ENCODE results near the gene ANKRD36. TPM values are rescaled to one million over a fixed set of nuclear protein-coding genes. Genes with fewer than 3 reads are reported as not detected.
"Not testable (repeated sequence)": the region's sequence is repeated elsewhere in the genome, so short reads cannot be mapped to it uniquely, and the experiment has no call there.

Gene ANKRD36
- 44.0 and 47.5 TPM in 2 replicates for total RNA-seq

DNA sequence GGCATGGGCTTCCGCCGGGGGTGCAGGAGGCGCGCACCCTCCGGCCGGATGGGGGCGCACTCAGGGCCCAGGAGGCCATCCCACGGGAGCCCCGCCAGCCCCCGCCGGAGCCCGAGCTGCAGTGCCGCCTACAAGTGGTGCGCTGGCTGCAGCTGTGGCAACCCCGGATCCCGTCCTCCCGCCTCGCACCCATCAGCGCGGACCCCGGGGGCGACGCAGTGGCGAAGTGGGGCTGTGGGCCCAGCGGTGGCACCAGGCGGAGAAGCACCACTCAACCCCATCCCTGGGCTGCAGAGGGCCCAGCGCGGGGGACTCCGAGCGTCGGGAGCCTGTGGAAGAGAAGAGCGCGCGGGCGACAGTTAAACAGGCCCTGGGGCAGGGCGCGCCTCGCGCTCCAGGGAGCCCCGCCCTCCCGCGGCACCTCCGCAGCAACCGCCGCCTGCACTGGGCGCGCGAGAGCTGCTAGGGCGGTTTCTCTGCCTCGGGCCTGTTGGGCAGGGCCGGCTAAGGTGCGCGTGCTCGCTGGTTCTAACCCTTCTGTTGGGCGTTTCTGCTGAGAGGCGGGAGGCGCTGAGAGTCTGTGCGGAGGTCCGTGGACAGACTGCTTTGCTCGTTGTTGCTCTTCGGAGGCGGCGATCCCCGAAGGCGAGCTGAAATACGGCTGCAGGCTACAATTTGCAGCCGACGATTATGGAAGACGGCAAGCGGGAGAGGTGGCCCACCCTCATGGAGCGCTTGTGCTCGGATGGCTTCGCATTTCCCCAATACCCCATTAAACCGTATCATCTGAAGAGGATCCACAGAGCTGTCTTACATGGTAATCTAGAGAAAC is at the start of gene ANKRD36:
Gene ANKRD36, plus strand, starts transcription at position 104 of the 832 bp plus-strand sequence. Its CDS starts 587 bp downstream, at position 691.
- intact Hi-C loops (cut with micrococcal nuclease), result loop anchor here (2.0 to 5.0 kb wide), 3 partner anchors 100 to 254 kb away; partner anchors contain the start of gene ANKRD39
- peak; percentile 82 for DNase-seq (ENCODE audit: low spot score)
- H3K36me3 Mint-ChIP-seq (ENCODE audit: low read depth); H3K9me3 Mint-ChIP-seq; H3K4me1 Mint-ChIP-seq (ENCODE audit: low read depth): not testable (repeated sequence)
- Mint-ChIP-seq H3K27ac (peak within 1 kb of the TSS; percentile 95), H3K4me3 (ENCODE audit: low read depth) (peak within 1 kb of the TSS; percentile 96), H3K27me3 (ENCODE audit: low read depth) (peaks cover 21% of the 10 kb centered on the region)

DNA sequence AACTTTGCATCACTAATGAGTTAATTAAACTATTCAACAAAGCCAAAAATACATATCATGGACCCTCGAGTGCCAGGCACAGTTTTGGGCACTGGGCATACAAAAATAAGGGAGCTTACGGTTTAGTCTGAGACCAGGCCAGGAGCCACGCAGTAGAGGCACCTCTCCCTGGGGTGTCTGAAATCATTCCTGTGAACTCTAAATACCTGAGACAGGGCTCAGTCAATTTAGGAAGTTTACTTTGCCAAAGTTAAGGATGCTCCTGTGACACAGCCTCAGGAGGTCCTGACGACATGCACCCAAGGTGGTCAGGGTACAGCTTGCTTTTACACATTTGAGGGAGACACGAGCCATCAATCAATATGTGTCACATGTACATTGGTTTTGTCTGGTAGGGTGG is 46.9 kb upstream of the ANKRD36 start:
- H3K27me3 Mint-ChIP-seq (ENCODE audit: low read depth), result peaks cover 25% of the 10 kb centered on the region
- intact Hi-C loops (cut with micrococcal nuclease); H3K36me3 Mint-ChIP-seq (ENCODE audit: low read depth); H3K9me3 Mint-ChIP-seq; H3K27ac Mint-ChIP-seq; H3K4me1 Mint-ChIP-seq (ENCODE audit: low read depth); DNase-seq (ENCODE audit: low spot score); H3K4me3 Mint-ChIP-seq (ENCODE audit: low read depth): not testable (repeated sequence)

DNA sequence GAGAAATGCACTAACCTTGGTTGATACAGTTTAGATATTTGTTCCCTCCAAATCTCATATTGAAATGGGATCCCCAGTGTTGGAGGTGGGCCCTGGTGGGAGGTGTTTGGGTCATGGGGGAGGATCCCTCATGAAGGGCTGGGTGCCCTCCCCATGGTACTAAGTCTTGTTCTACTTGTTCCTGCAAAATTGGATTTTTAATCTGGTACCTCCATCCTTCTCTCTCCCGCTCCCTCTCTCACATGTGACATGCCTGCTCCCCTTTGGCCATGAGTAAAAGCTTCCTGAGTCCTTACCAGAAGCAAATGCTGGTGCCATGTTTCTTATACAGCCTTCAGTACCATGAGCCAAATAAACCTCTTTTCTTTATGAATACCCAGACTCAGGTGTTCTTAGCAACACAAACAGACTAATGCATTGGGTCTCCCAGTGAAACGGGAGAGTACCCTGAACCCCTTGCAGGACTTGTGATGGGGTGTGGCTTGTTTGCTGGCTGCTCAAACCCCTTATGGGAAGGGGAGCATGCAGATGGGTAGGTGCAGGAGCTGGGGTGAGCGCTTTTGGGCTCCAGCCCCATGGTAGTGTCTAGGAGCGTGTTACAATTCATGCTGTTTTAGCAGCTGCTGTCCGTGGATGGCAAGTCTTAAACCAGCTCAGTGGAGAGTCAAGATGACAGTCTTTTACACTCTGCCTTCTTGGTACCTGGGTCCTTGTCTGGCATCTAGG is 45.5 kb upstream of the ANKRD36 start:
- no peaks in the 10 kb centered on the region for H3K9me3 Mint-ChIP-seq
- no peak for DNase-seq (ENCODE audit: low spot score)

DNA sequence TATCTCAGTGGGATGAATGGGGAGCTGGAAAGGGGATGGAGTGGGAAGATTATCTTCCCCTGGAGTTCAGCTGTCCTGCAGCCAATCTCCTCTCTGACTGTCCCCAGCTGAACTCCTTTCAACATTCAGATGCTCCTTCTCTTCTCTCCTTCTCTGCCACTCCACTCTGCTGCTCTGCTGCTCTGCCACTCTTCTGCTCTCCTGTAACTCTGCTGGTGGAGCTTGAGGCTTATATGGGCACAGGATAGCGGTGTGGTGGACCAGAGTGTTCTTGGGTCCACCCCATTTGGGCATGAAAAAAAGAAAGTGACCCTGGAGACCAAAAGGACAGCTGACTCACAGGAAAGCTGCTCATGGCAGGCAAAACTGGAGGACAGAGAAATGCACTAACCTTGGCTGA is 44.9 kb upstream of the ANKRD36 start:
- intact Hi-C loops (cut with micrococcal nuclease), result no loop called here
- no peaks in the 10 kb centered on the region for H3K4me1 Mint-ChIP-seq (ENCODE audit: low read depth)
- no peak for DNase-seq (ENCODE audit: low spot score)

More for the DNA sequence above, 45.5 kb upstream of the ANKRD36 start:
- Mint-ChIP-seq H3K27me3 (ENCODE audit: low read depth) (peaks cover 23% of the 10 kb centered on the region), H3K4me1 (ENCODE audit: low read depth) (no peaks in the 10 kb centered on the region), H3K27ac (no peak overlapping the region), H3K4me3 (ENCODE audit: low read depth) (no peak overlapping the region), H3K36me3 (ENCODE audit: low read depth) (no peaks in the 10 kb centered on the region)
- intact Hi-C loops (cut with micrococcal nuclease), result no loop called here

DNA sequence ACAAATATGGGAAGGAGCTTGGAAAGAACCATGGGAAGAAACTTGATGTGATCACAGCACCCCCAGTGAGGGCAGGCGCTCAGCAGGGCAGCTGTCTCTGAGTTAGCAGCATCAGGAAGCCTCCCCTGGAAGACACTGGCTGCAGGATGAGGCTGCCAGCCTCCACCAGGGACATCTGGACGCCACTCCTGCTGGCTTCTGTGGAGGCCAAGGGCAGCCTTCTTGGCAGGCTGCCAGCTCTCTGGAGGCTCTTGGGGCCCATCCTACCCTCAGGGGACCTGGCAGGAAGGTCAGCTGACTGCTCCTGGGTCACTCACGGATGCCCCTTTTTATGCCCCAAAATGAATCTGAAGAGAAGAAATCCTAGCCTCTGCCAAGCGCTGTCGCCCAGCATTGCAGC is 44.2 kb upstream of the ANKRD36 start:
- H3K4me1 Mint-ChIP-seq (ENCODE audit: low read depth); H3K36me3 Mint-ChIP-seq (ENCODE audit: low read depth); H3K4me3 Mint-ChIP-seq (ENCODE audit: low read depth); H3K27ac Mint-ChIP-seq; DNase-seq (ENCODE audit: low spot score); intact Hi-C loops (cut with micrococcal nuclease); H3K9me3 Mint-ChIP-seq: not testable (repeated sequence)
- peaks cover 17% of the 10 kb centered on the region for H3K27me3 Mint-ChIP-seq (ENCODE audit: low read depth)

More for the DNA sequence above, 44.9 kb upstream of the ANKRD36 start:
- H3K27ac Mint-ChIP-seq, result no peak overlapping the region
- no peaks in the 10 kb centered on the region for H3K9me3 Mint-ChIP-seq
- no peaks in the 10 kb centered on the region for H3K36me3 Mint-ChIP-seq (ENCODE audit: low read depth)
- no peak overlapping the region for H3K4me3 Mint-ChIP-seq (ENCODE audit: low read depth)
- peaks cover 17% of the 10 kb centered on the region for H3K27me3 Mint-ChIP-seq (ENCODE audit: low read depth)

DNA sequence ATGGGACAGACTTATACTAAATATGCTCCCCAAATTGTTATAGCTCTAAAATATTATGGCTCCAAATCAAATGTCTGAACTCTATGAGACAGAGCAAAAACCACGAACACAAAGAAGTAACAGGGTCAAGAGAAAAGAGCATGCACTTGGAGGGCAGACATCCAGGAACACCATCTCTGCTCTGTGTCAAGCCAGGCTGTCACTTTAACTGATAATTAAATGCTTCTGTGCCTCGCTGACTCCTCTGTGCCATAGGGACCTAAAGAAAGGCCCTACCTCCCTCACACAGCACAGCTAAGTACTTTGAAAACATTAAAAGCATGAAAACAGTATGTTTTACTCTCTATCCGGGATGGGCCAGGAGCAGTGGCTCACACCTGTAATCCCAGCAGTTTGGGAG is 42.0 kb upstream of the ANKRD36 start:
- DNase-seq (ENCODE audit: low spot score); H3K4me3 Mint-ChIP-seq (ENCODE audit: low read depth); intact Hi-C loops (cut with micrococcal nuclease); H3K9me3 Mint-ChIP-seq; H3K4me1 Mint-ChIP-seq (ENCODE audit: low read depth); H3K27ac Mint-ChIP-seq; H3K36me3 Mint-ChIP-seq (ENCODE audit: low read depth): not testable (repeated sequence)
- H3K27me3 Mint-ChIP-seq (ENCODE audit: low read depth), result peaks cover 12% of the 10 kb centered on the region

DNA sequence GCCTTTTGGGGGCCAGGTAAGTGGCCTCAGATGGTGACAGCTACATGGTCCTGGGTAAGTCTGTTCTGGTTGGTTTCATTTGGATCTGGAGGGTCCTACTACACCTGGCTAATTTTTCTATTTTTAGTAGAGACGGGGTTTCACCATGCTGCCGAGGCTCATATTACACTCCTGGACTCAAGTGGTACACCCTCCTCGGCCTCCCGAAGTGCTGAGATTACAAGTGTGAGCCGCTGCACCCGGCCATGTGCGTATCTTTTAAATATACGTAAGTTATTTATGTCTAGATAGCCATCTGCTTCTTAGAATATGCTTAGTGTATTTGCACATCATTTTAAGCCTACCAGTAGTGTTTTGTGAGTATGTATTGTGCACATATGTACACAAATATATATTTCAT is 35.7 kb upstream of the ANKRD36 start:
- H3K36me3 Mint-ChIP-seq (ENCODE audit: low read depth); H3K9me3 Mint-ChIP-seq; H3K27me3 Mint-ChIP-seq (ENCODE audit: low read depth); H3K4me3 Mint-ChIP-seq (ENCODE audit: low read depth); H3K4me1 Mint-ChIP-seq (ENCODE audit: low read depth); H3K27ac Mint-ChIP-seq; DNase-seq (ENCODE audit: low spot score); intact Hi-C loops (cut with micrococcal nuclease): not testable (repeated sequence)

DNA sequence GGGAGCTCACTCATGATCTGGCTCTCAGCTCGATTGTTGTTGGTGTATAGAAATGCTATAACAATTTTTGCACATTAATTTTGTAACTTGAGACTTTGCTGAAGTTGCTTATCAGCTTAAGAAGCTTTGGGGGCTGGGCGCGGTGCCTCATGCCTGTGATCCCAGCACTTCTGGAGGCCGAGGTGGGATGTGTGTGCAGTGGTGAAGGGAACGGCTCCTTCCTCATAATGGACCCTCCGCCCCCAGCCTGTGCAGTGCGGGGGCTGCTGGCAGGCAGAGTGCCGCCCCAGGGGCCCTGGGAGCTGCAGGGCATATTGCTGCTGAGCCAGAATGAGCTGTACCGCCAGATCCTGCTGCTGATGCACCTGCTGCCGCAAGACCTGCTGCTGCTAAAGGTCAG is 32.1 kb upstream of the ANKRD36 start:
- H3K4me3 Mint-ChIP-seq (ENCODE audit: low read depth); intact Hi-C loops (cut with micrococcal nuclease); H3K27me3 Mint-ChIP-seq (ENCODE audit: low read depth); H3K4me1 Mint-ChIP-seq (ENCODE audit: low read depth); H3K9me3 Mint-ChIP-seq; DNase-seq (ENCODE audit: low spot score); H3K27ac Mint-ChIP-seq; H3K36me3 Mint-ChIP-seq (ENCODE audit: low read depth): not testable (repeated sequence)

DNA sequence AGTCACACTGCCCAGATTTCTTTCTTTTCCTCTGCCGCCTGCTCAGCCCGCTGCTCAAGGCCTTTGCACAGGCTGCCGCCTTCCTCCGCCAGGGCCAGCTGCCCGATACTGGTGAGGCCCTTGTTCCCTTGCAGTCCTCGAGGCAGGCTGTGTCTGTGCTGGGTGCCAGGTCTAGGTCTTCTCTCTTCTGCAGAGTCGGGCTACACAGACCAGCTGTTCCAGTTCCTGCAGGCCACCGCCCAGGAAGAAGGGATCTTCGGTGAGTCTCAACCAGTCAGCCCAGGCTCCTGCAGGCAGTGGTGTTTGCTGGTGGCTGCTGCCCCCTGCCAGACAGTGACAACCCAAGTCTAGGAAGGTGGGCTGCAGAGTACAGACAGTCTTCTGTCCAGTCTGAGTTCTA is 30.7 kb upstream of the ANKRD36 start:
- H3K4me1 Mint-ChIP-seq (ENCODE audit: low read depth); intact Hi-C loops (cut with micrococcal nuclease); H3K27me3 Mint-ChIP-seq (ENCODE audit: low read depth); H3K36me3 Mint-ChIP-seq (ENCODE audit: low read depth); H3K9me3 Mint-ChIP-seq; H3K27ac Mint-ChIP-seq; H3K4me3 Mint-ChIP-seq (ENCODE audit: low read depth); DNase-seq (ENCODE audit: low spot score): not testable (repeated sequence)

DNA sequence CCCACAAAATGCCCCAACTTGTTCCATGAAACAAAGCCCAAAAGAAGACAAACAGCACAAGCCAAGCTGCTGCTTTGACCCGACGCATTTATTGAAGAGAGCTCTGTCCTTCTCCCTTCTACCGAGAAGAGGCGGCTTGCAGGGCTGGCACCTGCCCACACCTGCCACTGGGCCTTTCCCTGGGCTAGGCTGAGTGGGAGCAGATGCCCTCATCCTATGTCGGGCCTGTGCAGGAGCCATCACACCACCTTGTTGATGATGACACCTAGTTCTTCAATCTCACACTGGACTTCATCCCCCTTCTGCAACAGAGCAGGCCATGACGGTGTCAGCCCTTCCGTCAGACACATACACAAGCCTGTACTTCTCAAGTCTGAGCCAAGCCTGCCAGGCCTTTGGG is 29.4 kb upstream of the ANKRD36 start:
- H3K4me1 Mint-ChIP-seq (ENCODE audit: low read depth); DNase-seq (ENCODE audit: low spot score); H3K9me3 Mint-ChIP-seq; H3K36me3 Mint-ChIP-seq (ENCODE audit: low read depth); H3K27ac Mint-ChIP-seq; H3K27me3 Mint-ChIP-seq (ENCODE audit: low read depth); H3K4me3 Mint-ChIP-seq (ENCODE audit: low read depth); intact Hi-C loops (cut with micrococcal nuclease): not testable (repeated sequence)

DNA sequence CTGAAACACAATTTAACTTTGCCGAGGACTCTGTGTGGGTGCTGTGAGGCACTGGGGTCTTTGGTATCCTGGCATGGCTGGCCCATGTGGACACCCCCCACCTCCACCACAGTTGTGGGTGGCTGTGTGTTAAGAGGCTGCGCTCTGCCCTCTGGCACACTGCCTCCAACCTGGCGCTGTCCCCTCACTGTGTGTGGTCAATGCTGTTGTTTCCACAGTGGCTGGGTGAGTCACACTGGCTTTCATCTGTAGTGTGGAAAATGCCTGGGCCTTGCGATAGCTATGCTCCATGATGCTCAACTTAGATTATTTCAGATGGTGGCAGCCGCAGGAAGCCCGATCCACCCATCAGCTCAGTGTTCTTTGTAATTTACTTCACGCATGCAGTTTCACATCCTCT is 27.9 kb upstream of the ANKRD36 start:
- intact Hi-C loops (cut with micrococcal nuclease), result not testable (repeated sequence)

DNA sequence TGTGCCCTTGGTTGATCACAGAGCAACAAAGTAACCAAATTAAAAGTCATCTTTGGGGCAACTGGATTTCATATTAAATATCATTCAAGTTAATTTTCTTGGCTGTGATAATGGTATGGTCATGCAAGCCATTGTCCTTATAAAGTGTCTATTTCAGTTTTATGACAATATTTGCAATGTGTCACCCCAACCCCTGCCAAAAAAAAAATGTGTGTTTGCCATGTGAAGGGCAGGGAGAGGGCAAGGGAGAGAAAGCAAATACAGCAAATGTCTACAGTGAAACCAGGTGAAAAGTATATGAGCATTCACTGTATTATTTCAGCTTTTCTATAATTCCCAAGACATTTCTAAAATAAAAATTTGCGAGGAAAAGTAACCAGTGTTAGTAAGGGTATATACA is 24.2 kb upstream of the ANKRD36 start:
- H3K4me3 Mint-ChIP-seq (ENCODE audit: low read depth); intact Hi-C loops (cut with micrococcal nuclease): not testable (repeated sequence)

More for the DNA sequence above, 27.9 kb upstream of the ANKRD36 start:
- H3K9me3 Mint-ChIP-seq; H3K36me3 Mint-ChIP-seq (ENCODE audit: low read depth); H3K27me3 Mint-ChIP-seq (ENCODE audit: low read depth); H3K4me3 Mint-ChIP-seq (ENCODE audit: low read depth); DNase-seq (ENCODE audit: low spot score); H3K27ac Mint-ChIP-seq; H3K4me1 Mint-ChIP-seq (ENCODE audit: low read depth): not testable (repeated sequence)

DNA sequence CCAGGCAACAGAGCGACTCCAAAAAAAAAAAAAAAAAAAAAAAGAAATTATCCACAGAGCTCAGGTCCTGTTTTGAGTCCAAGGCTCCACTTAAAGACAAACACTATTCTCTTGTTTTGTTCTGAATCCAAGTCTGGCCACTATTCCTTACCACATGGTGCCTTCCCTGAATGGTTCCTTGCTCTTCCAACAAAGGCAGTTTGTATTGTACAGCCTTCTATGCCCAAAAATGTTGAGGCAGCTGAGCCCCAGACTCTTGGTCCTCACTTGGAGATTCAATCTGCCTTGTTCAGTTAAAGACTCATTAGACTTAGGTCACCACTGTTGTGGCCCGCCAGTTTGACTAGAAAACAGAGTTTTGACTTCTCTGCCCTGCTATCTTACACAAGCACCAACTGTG is 20.0 kb upstream of the ANKRD36 start:
- H3K27me3 Mint-ChIP-seq (ENCODE audit: low read depth), result not testable (repeated sequence)

More for the DNA sequence above, 24.2 kb upstream of the ANKRD36 start:
- H3K27me3 Mint-ChIP-seq (ENCODE audit: low read depth); H3K27ac Mint-ChIP-seq; DNase-seq (ENCODE audit: low spot score); H3K4me1 Mint-ChIP-seq (ENCODE audit: low read depth); H3K9me3 Mint-ChIP-seq: not testable (repeated sequence)
- H3K36me3 Mint-ChIP-seq (ENCODE audit: low read depth), result peaks cover 12% of the 10 kb centered on the region

More for the DNA sequence above, 20.0 kb upstream of the ANKRD36 start:
- H3K4me1 Mint-ChIP-seq (ENCODE audit: low read depth); intact Hi-C loops (cut with micrococcal nuclease); H3K27ac Mint-ChIP-seq; H3K36me3 Mint-ChIP-seq (ENCODE audit: low read depth); H3K9me3 Mint-ChIP-seq; H3K4me3 Mint-ChIP-seq (ENCODE audit: low read depth); DNase-seq (ENCODE audit: low spot score): not testable (repeated sequence)

Data from activated T-helper 2 cell treated with anti-CD3 and anti-CD28 coated beads, Interferon-gamma antibody, Interleukin-2, Interleukin-4, amounts not matched to agents 10 μg/mL and 5 μg/mL and 100 μg/mL, durations not matched to agents 14 hours and 24 hours and 36 hours (primary cell).